Activated CD4-positive, alpha-beta T cell treated with anti-CD3 and anti-CD28 coated beads, Interleukin-2, amount 10 ng/mL, durations not matched to agents 24 days and 14 days (primary cell): Measurements from ENCODE around the gene CLTC. TPM values are rescaled to one million over a fixed set of nuclear protein-coding genes. Genes with fewer than 3 reads are reported as not detected.
"Not testable (repeated sequence)": the region's sequence is repeated elsewhere in the genome, so short reads cannot be mapped to it uniquely, and the experiment has no call there.

ENCODE experiments used
- DNase-seq: peaks from one replicate; pipeline ENCODE4 v3.0.0; 2022
- H3K27ac Mint-ChIP-seq: one replicate; pipeline ENCODE4 v1.8.0; 2022; ENCODE audit warnings: mild to moderate bottlenecking, mixed read lengths
- H3K27me3 Mint-ChIP-seq: one replicate; pipeline ENCODE4 v1.8.0; 2022; ENCODE audit warnings: mixed read lengths
- H3K36me3 Mint-ChIP-seq: one replicate; pipeline ENCODE4 v1.8.0; 2022; ENCODE audit warnings: low read depth, mild to moderate bottlenecking, mixed read lengths
- H3K4me1 Mint-ChIP-seq: one replicate; pipeline ENCODE4 v1.8.0; 2021; ENCODE audit warnings: mixed read lengths
- H3K4me3 Mint-ChIP-seq: one replicate; pipeline ENCODE4 v1.8.0; 2022; ENCODE audit warnings: mild to moderate bottlenecking, moderate library complexity, mixed read lengths
- H3K9me3 Mint-ChIP-seq: one replicate; pipeline ENCODE4 v1.8.0; 2021; ENCODE audit warnings: mixed read lengths
- intact Hi-C: fragments of 100-400 bp; cut with micrococcal nuclease; formaldehyde crosslinking; loops from one replicate; pipeline ENCODE4 v1.15.1; 2023
- total RNA-seq: library from RNA; stranded (reverse); gene quantifications from 2 replicates; pipeline ENCODE4 v1.2.3, GENCODE V29; 2022

Gene CLTC
- total RNA-seq: 187 and 190 TPM in 2 replicates

DNA sequence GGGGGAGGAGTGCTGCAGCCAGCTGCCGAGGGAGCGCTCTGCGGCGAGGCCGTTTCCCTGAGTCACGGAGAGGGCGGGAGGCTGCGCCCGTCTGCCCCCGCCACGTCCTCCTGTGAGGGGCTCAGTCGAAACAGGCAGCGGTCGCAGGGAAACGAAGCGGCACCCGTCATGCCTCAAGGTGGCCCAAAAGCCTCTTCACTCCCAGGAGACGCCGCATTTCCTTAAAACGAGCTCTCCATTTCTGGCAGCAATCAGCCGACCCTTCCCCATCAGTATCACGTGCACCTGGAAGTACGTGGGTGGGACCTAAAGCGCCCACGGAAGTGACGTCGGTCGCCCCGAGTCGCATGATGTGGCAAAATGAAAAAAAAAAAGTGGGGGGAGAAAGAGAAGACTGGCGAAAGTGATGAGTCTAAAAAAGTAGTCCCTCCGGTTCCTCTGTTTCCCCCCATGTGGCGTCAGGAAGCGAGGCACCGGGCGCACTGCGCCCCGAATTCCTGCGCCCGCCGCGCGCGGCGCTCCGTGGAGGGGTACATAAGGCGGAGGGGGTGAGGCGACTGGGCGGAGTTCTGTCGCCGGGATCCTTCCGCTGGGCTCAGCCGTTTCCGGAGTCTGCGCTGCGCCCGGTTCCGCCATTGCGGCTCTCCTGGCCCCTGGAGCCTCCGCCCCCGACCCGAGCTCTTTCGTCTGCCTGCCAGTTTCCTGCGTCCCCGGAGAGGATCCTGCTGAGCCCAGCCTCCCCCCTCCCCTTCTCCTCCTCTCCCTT is at the start of gene CLTC:
TSS of gene CLTC (plus strand) at position 598 of the 766 bp plus-strand sequence. CDS start 237 bp downstream, outside the sequence.
- H3K9me3 Mint-ChIP-seq: no peaks in the 10 kb centered on the region
- H3K27ac Mint-ChIP-seq: peak within 1 kb of the TSS; percentile 100
- peak; percentile 97 for DNase-seq
- H3K4me3 Mint-ChIP-seq: peak within 1 kb of the TSS; percentile 91
- intact Hi-C loops: loop anchor here (1.0 to 5.0 kb wide), 9 partner anchors 18 to 465 kb away; partner anchors contain the start of genes DHX40, PRR11, PTRH2 and RPS6KB1
- peaks cover 2% of the 10 kb centered on the region for H3K27me3 Mint-ChIP-seq
- peaks cover 46% of the 10 kb centered on the region for H3K4me1 Mint-ChIP-seq
- H3K36me3 Mint-ChIP-seq: peaks cover 19% of the 10 kb centered on the region

DNA sequence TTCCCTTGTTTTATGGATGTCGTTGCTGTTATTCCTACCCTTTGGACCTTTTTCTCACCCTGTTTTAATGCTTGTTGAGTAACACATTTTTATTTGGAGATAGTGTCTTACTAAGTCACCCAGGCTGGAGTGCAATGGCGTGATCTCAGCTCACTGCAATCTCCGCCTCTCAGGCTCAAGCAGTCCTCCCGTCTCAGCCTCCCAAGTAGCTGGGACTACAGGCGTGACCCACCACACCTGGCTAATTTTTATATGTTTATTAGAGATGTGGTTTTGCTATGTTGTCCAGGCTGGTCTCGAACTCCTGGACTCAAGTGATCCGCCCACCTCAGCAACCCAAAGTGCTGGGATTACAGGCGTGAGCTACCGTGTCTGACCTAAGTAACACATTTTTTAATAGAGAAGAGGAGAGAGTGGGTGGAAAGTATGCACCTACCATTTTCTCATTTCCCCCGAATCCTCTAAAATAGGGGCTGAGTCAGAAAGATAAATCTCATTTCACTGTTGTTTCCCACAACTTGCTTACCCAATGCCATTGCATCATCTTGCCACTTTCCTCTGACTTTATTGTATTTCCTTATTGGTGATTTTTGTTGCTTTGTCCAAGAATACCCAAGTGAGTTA is 47.3 kb upstream of the CLTC start:
- H3K9me3 Mint-ChIP-seq: peaks cover 7% of the 10 kb centered on the region
- peaks cover 20% of the 10 kb centered on the region for H3K36me3 Mint-ChIP-seq
- no peak for DNase-seq
- intact Hi-C loops: loop anchor here (2.0 kb wide), 1 partner anchor 28 kb away; no protein-coding TSS in a partner anchor
- H3K4me1 Mint-ChIP-seq: peaks cover 11% of the 10 kb centered on the region
- no peak overlapping the region for H3K4me3 Mint-ChIP-seq
- H3K27ac Mint-ChIP-seq: peak overlapping the region; percentile 68
- H3K27me3 Mint-ChIP-seq: no peaks in the 10 kb centered on the region

DNA sequence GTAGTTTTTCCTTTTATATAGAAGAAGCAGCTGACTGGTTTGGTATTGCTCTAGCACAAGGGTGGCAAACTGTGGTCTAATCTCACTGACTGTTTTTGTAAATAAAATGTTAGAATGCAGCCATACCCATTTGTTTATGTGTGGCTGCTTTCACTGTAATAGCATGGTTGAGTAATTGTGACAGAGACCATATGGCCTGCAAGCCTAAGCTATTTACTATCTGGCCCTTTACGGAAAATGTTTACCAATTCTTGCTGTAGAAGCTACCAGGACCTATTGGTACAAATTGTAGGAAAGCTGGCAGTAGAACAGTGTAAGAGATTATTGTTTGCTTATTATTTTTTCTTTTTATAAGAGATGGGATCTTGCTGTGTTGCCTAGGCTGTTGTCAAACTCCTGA is 35.5 kb upstream of the CLTC start:
- H3K27ac Mint-ChIP-seq, DNase-seq, H3K4me3 Mint-ChIP-seq, intact Hi-C loops, H3K9me3 Mint-ChIP-seq, H3K27me3 Mint-ChIP-seq, H3K36me3 Mint-ChIP-seq, H3K4me1 Mint-ChIP-seq: not testable (repeated sequence)

GRCh38 chr17:59600169-59600568 is 19.5 kb upstream of the CLTC start:
- intact Hi-C loops: loop anchor here (2.0 kb wide), 1 partner anchor 27 kb away; no protein-coding TSS in a partner anchor
- DNase-seq: no peak
- Mint-ChIP-seq H3K4me1 (peaks cover 8% of the 10 kb centered on the region), H3K36me3 (peaks cover 24% of the 10 kb centered on the region), H3K27me3 (no peaks in the 10 kb centered on the region), H3K27ac (no peak overlapping the region), H3K9me3 (no peaks in the 10 kb centered on the region), H3K4me3 (no peak overlapping the region)

GRCh38 chr17:59601130-59601529 is 18.6 kb upstream of the CLTC start:
- Mint-ChIP-seq H3K27ac (peak overlapping the region; percentile 63), H3K36me3 (peaks cover 30% of the 10 kb centered on the region), H3K4me1 (peaks cover 8% of the 10 kb centered on the region), H3K27me3 (no peaks in the 10 kb centered on the region), H3K9me3 (no peaks in the 10 kb centered on the region), H3K4me3 (no peak overlapping the region)
- intact Hi-C loops: loop anchor here (1.0 to 2.0 kb wide), 2 partner anchors 18 to 28 kb away; partner anchors contain the start of gene CLTC
- no peak for DNase-seq

DNA sequence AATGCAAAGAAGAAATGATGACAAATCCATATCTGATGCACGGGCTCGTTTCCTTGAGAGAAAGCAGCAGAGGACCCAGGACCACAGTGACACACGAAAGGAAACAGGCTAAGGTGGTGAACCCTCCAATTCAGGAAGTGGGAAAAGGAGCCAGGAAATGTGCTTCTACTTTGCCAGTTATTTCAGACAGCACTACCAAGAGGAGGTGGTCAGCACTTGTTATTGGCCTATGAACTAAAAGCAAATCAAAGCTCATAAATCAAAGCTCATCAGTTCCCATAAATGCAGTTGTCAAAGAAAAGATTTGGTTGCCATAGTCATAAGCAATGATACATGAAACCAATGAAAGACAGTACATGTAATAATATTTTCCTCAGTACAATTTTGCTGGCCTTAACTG is 12.6 kb upstream of the CLTC start:
- no peak for DNase-seq
- no peaks in the 10 kb centered on the region for H3K4me1 Mint-ChIP-seq
- H3K9me3 Mint-ChIP-seq: no peaks in the 10 kb centered on the region
- H3K27ac Mint-ChIP-seq: no peak overlapping the region
- no peak overlapping the region for H3K4me3 Mint-ChIP-seq
- intact Hi-C loops: no loop called here
- H3K36me3 Mint-ChIP-seq: peaks cover 34% of the 10 kb centered on the region
- H3K27me3 Mint-ChIP-seq: no peaks in the 10 kb centered on the region

DNA sequence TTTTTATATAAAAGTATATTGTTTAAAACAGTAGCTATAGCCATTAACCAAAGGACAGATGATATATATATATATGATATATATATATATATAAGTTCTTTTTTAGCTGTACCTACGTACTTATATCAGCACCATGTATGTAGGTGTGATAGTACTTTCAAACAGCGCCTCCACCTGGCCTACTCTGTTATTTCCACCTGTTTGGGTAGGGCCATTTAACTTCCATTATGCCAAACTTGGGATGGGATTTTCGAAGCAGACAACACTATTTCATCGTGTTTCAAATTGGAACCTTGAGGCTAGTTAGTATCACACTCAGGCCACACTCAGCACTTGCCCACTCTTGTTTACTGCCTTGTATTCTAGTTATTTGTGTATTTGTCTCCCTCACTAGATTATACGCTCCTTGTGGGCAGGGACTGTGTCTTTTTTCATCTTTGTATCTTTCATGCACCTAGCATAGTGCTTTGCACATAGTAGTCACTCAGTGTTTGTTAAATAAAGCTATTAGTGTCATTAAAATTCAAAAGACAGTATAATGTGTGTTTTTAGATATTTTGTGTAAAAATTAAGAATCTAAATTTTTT is 11.8 kb upstream of the CLTC start:
- Mint-ChIP-seq H3K27ac (no peak overlapping the region), H3K4me1 (no peaks in the 10 kb centered on the region), H3K4me3 (no peak overlapping the region), H3K27me3 (no peaks in the 10 kb centered on the region), H3K36me3 (peaks cover 28% of the 10 kb centered on the region), H3K9me3 (no peaks in the 10 kb centered on the region)
- intact Hi-C loops: no loop called here
- peak; percentile 70 for DNase-seq

DNA sequence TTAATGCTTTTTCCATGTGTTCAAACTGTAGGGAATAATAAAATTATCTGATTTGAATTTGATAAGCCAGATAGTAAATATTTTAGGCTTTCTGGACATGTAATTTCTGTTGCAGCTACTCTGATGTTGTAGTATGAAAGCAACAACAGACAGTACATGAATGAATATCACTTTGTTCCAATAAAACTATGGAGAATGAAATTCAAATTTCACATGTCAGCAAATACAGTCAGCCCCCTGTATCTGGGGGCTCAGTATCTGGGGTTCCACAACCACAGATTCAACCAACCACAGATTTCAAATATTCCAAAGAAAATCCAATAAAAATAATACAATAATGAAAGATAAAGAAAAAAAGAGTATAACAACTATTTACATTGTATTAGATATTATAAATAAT is 8.2 kb upstream of the CLTC start:
- DNase-seq: no peak
- Mint-ChIP-seq H3K36me3 (peaks cover 20% of the 10 kb centered on the region), H3K27me3 (no peaks in the 10 kb centered on the region), H3K4me3 (no peak overlapping the region), H3K4me1 (peaks cover 3% of the 10 kb centered on the region), H3K27ac (no peak overlapping the region), H3K9me3 (no peaks in the 10 kb centered on the region)
- intact Hi-C loops: no loop called here

DNA sequence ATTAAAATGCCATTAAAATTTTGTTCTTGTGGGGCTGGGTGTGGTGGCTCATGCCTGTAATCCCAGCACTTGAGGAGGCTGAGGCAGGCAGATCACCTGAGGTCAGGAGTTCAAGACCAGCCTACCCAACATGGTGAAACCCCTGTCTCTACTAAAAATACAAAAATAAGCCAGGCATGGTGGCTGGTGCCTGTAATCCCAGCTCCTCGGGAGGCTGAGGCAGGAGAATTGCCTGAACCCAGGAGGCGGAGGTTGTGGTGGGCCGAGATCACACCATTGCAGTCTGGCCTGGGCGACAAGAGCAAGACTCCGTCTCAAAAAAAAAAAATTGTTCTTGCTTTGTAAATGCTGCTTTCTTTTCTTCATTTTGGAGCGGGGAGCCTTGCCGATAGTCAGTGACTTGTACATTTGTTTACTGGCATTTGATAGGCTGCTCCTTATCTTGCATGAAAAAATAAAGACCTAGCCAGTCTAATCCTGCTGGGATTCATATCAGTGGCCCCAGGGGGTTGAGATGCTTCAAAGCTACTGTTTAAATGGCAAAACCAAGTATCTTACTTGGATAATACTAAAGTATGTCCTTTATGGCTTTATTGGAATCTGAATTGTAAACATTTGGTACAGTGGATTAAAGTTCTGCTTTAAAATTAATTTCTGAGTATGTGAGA is 3.3 kb upstream of the CLTC start:
- intact Hi-C loops: loop anchor here (5.0 kb wide), 3 partner anchors 231 to 276 kb away; partner anchors contain the start of genes RPS6KB1 and TUBD1
- peaks cover 2% of the 10 kb centered on the region for H3K27me3 Mint-ChIP-seq
- no peak for DNase-seq
- H3K36me3 Mint-ChIP-seq: peaks cover 14% of the 10 kb centered on the region
- no peaks in the 10 kb centered on the region for H3K9me3 Mint-ChIP-seq
- no peak overlapping the region for H3K4me3 Mint-ChIP-seq
- peaks cover 30% of the 10 kb centered on the region for H3K4me1 Mint-ChIP-seq
- no peak overlapping the region for H3K27ac Mint-ChIP-seq

GRCh38 chr17:59617156-59617732 is 2.5 kb upstream of the CLTC start:
- H3K4me1 Mint-ChIP-seq: peaks cover 34% of the 10 kb centered on the region
- H3K27ac Mint-ChIP-seq: no peak overlapping the region
- no peaks in the 10 kb centered on the region for H3K9me3 Mint-ChIP-seq
- peaks cover 16% of the 10 kb centered on the region for H3K36me3 Mint-ChIP-seq
- intact Hi-C loops: loop anchor here (5.0 kb wide), 3 partner anchors 230 to 275 kb away; partner anchors contain the start of genes RPS6KB1 and TUBD1
- no peak overlapping the region for H3K4me3 Mint-ChIP-seq
- peaks cover 2% of the 10 kb centered on the region for H3K27me3 Mint-ChIP-seq
- DNase-seq: no peak

GRCh38 chr17:59619035-59619297 is 729 bp upstream of the CLTC start:
- Mint-ChIP-seq H3K36me3 (peaks cover 17% of the 10 kb centered on the region), H3K4me1 (peaks cover 44% of the 10 kb centered on the region), H3K27ac (peak overlapping the region; percentile 100), H3K9me3 (no peaks in the 10 kb centered on the region), H3K4me3 (peak overlapping the region; percentile 91), H3K27me3 (peaks cover 2% of the 10 kb centered on the region)
- DNase-seq: no peak
- intact Hi-C loops: loop anchor here (1.0 to 5.0 kb wide), 9 partner anchors 18 to 464 kb away; partner anchors contain the start of genes DHX40, PRR11, PTRH2 and RPS6KB1

DNA sequence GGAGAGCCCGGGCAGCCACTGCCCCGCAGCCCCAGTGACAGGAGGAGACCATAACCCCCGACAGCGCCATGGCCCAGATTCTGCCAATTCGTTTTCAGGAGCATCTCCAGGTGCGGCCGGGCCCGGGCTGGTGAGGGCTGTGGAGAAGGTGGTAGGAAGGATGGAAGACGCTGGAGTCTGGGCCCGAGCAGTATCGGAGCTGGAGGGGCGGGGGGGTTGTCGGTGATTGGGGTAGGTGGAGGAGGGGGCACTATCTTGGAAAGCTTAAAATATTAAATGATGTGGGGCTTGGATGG is 317 bp downstream of the CLTC start:
- peaks cover 2% of the 10 kb centered on the region for H3K27me3 Mint-ChIP-seq
- no peak for DNase-seq
- H3K4me1 Mint-ChIP-seq: peaks cover 46% of the 10 kb centered on the region
- peak overlapping the region; percentile 100 for H3K27ac Mint-ChIP-seq
- peak overlapping the region; percentile 91 for H3K4me3 Mint-ChIP-seq
- peaks cover 19% of the 10 kb centered on the region for H3K36me3 Mint-ChIP-seq
- intact Hi-C loops: no loop called here
- no peaks in the 10 kb centered on the region for H3K9me3 Mint-ChIP-seq

GRCh38 chr17:59620518-59621259 is 994 bp downstream of the CLTC start:
- DNase-seq: peak; percentile 80
- Mint-ChIP-seq H3K4me1 (peaks cover 49% of the 10 kb centered on the region), H3K36me3 (peaks cover 19% of the 10 kb centered on the region), H3K9me3 (no peaks in the 10 kb centered on the region), H3K4me3 (peak overlapping the region; percentile 91), H3K27ac (peak overlapping the region; percentile 100), H3K27me3 (peaks cover 2% of the 10 kb centered on the region)
- intact Hi-C loops: no loop called here
